Lower leg skin (tissue), 3 donors: Measurements from ENCODE around the gene DGKD.

ENCODE experiments used
- POLR2A ChIP-seq, 2 donors: fragments of 450-650 bp; IDR thresholded peaks; one replicate each; pipeline ENCODE4 v1.6.1; 2016 to 2017; ENCODE audit warnings: antibody characterized with exemption in 2 of 2, mild to moderate bottlenecking in 1 of 2, moderate library complexity in 1 of 2
- TF ChIP-seq, protein P1 (sequence below), 3 donors: fragments of 450-650 bp; IDR thresholded peaks; one replicate each; pipeline ENCODE4 v1.5.1; 2016; ENCODE audit warnings: antibody characterized with exemption in 3 of 3, mild to moderate bottlenecking in 3 of 3, moderate library complexity in 2 of 3

GRCh38 chr2:233453111-233453915, 99.0 kb downstream of the DGKD start:
- TF ChIP-seq, protein P1, sequence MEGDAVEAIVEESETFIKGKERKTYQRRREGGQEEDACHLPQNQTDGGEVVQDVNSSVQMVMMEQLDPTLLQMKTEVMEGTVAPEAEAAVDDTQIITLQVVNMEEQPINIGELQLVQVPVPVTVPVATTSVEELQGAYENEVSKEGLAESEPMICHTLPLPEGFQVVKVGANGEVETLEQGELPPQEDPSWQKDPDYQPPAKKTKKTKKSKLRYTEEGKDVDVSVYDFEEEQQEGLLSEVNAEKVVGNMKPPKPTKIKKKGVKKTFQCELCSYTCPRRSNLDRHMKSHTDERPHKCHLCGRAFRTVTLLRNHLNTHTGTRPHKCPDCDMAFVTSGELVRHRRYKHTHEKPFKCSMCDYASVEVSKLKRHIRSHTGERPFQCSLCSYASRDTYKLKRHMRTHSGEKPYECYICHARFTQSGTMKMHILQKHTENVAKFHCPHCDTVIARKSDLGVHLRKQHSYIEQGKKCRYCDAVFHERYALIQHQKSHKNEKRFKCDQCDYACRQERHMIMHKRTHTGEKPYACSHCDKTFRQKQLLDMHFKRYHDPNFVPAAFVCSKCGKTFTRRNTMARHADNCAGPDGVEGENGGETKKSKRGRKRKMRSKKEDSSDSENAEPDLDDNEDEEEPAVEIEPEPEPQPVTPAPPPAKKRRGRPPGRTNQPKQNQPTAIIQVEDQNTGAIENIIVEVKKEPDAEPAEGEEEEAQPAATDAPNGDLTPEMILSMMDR (IDR thresholded peaks at IDR 0.05): no peak
- no peak for TF ChIP-seq POLR2A (IDR thresholded peaks at IDR 0.05)
